Gastroesophageal sphincter (tissue), 4 donors: ENCODE results near the gene PTPRJ. TPM values are rescaled to one million over a fixed set of nuclear protein-coding genes. Genes with fewer than 3 reads are reported as not detected.

Source experiments
- ATAC-seq: fragments of 150-250 bp; one replicate; pipeline ENCODE4 v1.9.1; 2016; ENCODE audit warnings: mild to moderate bottlenecking, moderate library complexity
- H3K27ac ChIP-seq, 4 donors: fragments of 200-600 bp; sonication (generic) in 3 of 4; 1 replicate in 3 of 4; 2 replicates in 1 of 4; pipeline ENCODE4 v1.5.1; 2016 to 2019
- H3K27me3 ChIP-seq: fragments of 200-600 bp; sonication (generic); one replicate; pipeline ENCODE4 v1.5.1; 2019
- H3K36me3 ChIP-seq, 2 donors: fragments of 200-600 bp; sonication (generic); one replicate each; pipeline ENCODE4 v1.5.1; 2019; ENCODE audit warnings: control low read depth in 1 of 2
- H3K4me1 ChIP-seq, 3 donors: fragments of 200-600 bp; sonication (generic); 1 replicate in 2 of 3; 2 replicates in 1 of 3; pipeline ENCODE4 v1.5.1; 2016 to 2019; ENCODE audit warnings: control low read depth in 2 of 3
- H3K4me3 ChIP-seq, 2 donors: fragments of 200-600 bp; sonication (generic); one replicate each; pipeline ENCODE4 v1.5.1; 2019; ENCODE audit warnings: mild to moderate bottlenecking in 1 of 2, moderate library complexity in 1 of 2
- H3K9me3 ChIP-seq, 3 donors: fragments of 200-600 bp; sonication (generic); one replicate each; pipeline ENCODE4 v1.5.1; 2017 to 2019; ENCODE audit warnings: control low read depth in 2 of 3
- EP300 ChIP-seq: sonication (generic); formaldehyde crosslinking; IDR thresholded peaks from one replicate; pipeline ENCODE4 v1.6.1; 2017; ENCODE audit warnings: antibody characterized with exemption, mild to moderate bottlenecking
- POLR2A ChIP-seq, 2 donors: fragments of 450-650 bp; IDR thresholded peaks; one replicate each; pipeline ENCODE4 v1.6.1; 2017; ENCODE audit warnings: antibody characterized with exemption in 2 of 2, mild to moderate bottlenecking in 2 of 2, moderate library complexity in 1 of 2
- POLR2AphosphoS5 ChIP-seq: sonication (generic); formaldehyde crosslinking; IDR thresholded peaks from one replicate; pipeline ENCODE4 v1.6.1; 2017; ENCODE audit warnings: antibody characterized with exemption
- WGBS, 2 donors: methylation state at CpG; one replicate each; pipeline ENCODE4 v1.1.5; 2018; ENCODE audit warnings: low coverage in 1 of 2; 5-methylcytosine and 5-hydroxymethylcytosine counted together
- total RNA-seq, 4 donors: library from RNA; depleted of rRNA; stranded (reverse); fragments of >200 nt; gene quantifications; one replicate each; pipeline ENCODE4 v1.1.0, GENCODE V29; 2016
- TF ChIP-seq, protein P1 (sequence below), 4 experiments: fragments of 200-600 bp in 2 of 4; fragments of 450-650 bp in 2 of 4; sonication (generic) in 1 of 4; IDR thresholded peaks; one replicate each; pipeline ENCODE4 v1.5.1; 2017 to 2019; ENCODE audit warnings: antibody characterized with exemption in 4 of 4, mild to moderate bottlenecking in 2 of 4, moderate library complexity in 2 of 4

The PTPRJ gene
- total RNA-seq, 4 donors from 2014 or later = 5.4 to 13.5 (median 10.5) TPM

GRCh38 chr11:48043991-48044512 is 63.7 kb downstream of the PTPRJ start:
- peaks cover 0 to 27% (median 0%) of the 10 kb centered on the region in 3 donors for H3K4me1 ChIP-seq
- H3K4me3 ChIP-seq = no peak overlapping the region
- WGBS, 2 donors = 100% methylated on average over 2 of the region's 9 CpGs; no CpG with 5 or more reads in 1 of the 2 donors
- no peaks in the 10 kb centered on the region for H3K27me3 ChIP-seq
- no peak for ATAC-seq
- TF ChIP-seq EP300 (no peak), POLR2A (IDR thresholded peaks at IDR 0.05) (no peak), POLR2AphosphoS5 (no peak)
- TF ChIP-seq, protein P1, sequence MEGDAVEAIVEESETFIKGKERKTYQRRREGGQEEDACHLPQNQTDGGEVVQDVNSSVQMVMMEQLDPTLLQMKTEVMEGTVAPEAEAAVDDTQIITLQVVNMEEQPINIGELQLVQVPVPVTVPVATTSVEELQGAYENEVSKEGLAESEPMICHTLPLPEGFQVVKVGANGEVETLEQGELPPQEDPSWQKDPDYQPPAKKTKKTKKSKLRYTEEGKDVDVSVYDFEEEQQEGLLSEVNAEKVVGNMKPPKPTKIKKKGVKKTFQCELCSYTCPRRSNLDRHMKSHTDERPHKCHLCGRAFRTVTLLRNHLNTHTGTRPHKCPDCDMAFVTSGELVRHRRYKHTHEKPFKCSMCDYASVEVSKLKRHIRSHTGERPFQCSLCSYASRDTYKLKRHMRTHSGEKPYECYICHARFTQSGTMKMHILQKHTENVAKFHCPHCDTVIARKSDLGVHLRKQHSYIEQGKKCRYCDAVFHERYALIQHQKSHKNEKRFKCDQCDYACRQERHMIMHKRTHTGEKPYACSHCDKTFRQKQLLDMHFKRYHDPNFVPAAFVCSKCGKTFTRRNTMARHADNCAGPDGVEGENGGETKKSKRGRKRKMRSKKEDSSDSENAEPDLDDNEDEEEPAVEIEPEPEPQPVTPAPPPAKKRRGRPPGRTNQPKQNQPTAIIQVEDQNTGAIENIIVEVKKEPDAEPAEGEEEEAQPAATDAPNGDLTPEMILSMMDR (IDR thresholded peaks at IDR 0.05) = no peak
- H3K9me3 ChIP-seq = no peaks in the 10 kb centered on the region
- peak overlapping the region in 2 of 4 donors; percentile 34 to 42 for H3K27ac ChIP-seq
- H3K36me3 ChIP-seq = no peaks in the 10 kb centered on the region

- H3K4me1 ChIP-seq = peaks cover 0 to 27% (median 0%) of the 10 kb centered on the region in 3 donors
- H3K9me3 ChIP-seq = no peaks in the 10 kb centered on the region
- no peak for ATAC-seq
- no peaks in the 10 kb centered on the region for H3K36me3 ChIP-seq
- WGBS, 2 donors = 79 to 83% methylated on average over 5 to 7 of the region's 7 CpGs
- TF ChIP-seq EP300 (no peak), POLR2AphosphoS5 (no peak), POLR2A (IDR thresholded peaks at IDR 0.05) (no peak)
- TF ChIP-seq, protein P1 (IDR thresholded peaks at IDR 0.05) = no peak
- peak overlapping the region in 2 of 4 donors; percentile 34 to 42 for H3K27ac ChIP-seq
- H3K27me3 ChIP-seq = no peaks in the 10 kb centered on the region
- no peak overlapping the region for H3K4me3 ChIP-seq
These were observed 64.2 kb downstream of the PTPRJ start for GRCh38 chr11:48044577-48044976.

DNA sequence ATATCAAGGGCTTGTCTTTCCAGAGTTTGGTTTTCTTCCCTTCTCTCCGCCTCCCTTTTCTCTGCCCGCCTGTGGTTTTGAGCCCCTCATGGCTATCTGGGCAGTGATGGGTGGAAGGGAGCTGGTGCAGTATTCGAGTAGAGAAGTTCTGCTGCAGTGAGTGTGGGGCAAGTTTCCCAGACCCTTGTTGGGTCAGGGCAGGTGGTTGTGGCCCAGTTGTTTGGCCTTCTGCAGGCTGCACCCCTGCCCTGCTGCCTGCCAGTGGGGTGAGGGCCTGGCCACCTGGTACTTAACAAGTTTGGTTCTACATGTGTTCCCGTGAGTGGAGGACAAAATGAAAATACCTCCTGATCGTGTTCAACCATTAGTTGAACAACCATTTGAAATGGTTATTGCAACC is 65.2 kb downstream of the PTPRJ start:
- Histone ChIP-seq H3K9me3 (no peaks in the 10 kb centered on the region), H3K36me3 (no peaks in the 10 kb centered on the region), H3K27ac (peak overlapping the region in 1 of 4 donors; percentile 34), H3K4me3 (no peak overlapping the region), H3K27me3 (no peaks in the 10 kb centered on the region), H3K4me1 (peaks cover 0 to 27% (median 0%) of the 10 kb centered on the region in 3 donors)
- WGBS, 2 donors = 67 to 94% methylated on average over 1 to 4 of the region's 5 CpGs
- TF ChIP-seq, protein P1 (IDR thresholded peaks at IDR 0.05) = no peak
- TF ChIP-seq EP300 (no peak), POLR2AphosphoS5 (no peak), POLR2A (IDR thresholded peaks at IDR 0.05) (no peak)
- no peak for ATAC-seq

GRCh38 chr11:48047616-48048015 is 67.3 kb downstream of the PTPRJ start:
- Histone ChIP-seq H3K9me3 (no peaks in the 10 kb centered on the region), H3K4me1 (peaks cover 0 to 36% (median 0%) of the 10 kb centered on the region in 3 donors), H3K27me3 (no peaks in the 10 kb centered on the region), H3K36me3 (no peaks in the 10 kb centered on the region), H3K4me3 (no peak overlapping the region), H3K27ac (peak overlapping the region in 1 of 4 donors; percentile 35)
- WGBS, 2 donors = 77 to 92% methylated on average over 2 to 8 of the region's 8 CpGs
- no peak for TF ChIP-seq EP300
- no peak for TF ChIP-seq POLR2A (IDR thresholded peaks at IDR 0.05)
- TF ChIP-seq, protein P1 (IDR thresholded peaks at IDR 0.05) = no peak
- no peak for TF ChIP-seq POLR2AphosphoS5
- no peak for ATAC-seq

DNA sequence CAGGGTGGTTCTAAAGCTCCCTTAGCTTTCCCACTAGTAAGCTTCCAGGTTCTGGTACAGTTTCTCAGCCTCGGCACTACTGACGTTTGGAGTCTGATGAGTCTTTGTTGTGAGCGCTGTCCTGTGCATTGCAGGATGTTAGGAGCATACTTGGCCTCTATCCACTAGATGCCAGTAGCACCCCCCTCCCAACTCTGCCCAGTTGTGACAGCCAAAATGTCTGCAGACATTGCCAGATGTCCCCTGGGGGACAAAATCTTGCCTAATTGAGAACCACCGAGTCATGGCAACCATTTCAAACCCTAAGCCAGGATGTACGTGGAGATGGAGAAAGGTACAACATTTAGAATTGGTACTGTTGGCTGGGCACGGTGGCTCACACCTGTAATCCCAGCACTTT is 68.7 kb downstream of the PTPRJ start:
- Histone ChIP-seq H3K27ac (no peak overlapping the region), H3K4me3 (no peak overlapping the region), H3K36me3 (no peaks in the 10 kb centered on the region), H3K4me1 (peaks cover 0 to 28% (median 0%) of the 10 kb centered on the region in 3 donors), H3K9me3 (no peaks in the 10 kb centered on the region), H3K27me3 (no peaks in the 10 kb centered on the region)
- no peak for TF ChIP-seq POLR2AphosphoS5
- TF ChIP-seq, protein P1 (IDR thresholded peaks at IDR 0.05) = no peak
- TF ChIP-seq EP300 = no peak
- TF ChIP-seq POLR2A (IDR thresholded peaks at IDR 0.05) = no peak
- no peak for ATAC-seq
- WGBS, 2 donors = no CpG with 5 or more reads among the region's 6 CpGs
